Keratinocyte (primary cell): ENCODE results near the gene PKN2. TPM values are rescaled to one million over a fixed set of nuclear protein-coding genes. Genes with fewer than 3 reads are reported as not detected.

Experiments used
- DNase-seq: peaks from one replicate; pipeline ENCODE4 v3.0.0-alpha.2; 2011; ENCODE audit warnings: low read depth, missing footprints, low spot score
- FAIRE-seq: peaks from 2 replicates; lab custom pipeline; 2011; peaks lifted over from hg19 to GRCh38; lab: Jason Lieb, UNC
- H2AFZ ChIP-seq: 2 replicates; pipeline ENCODE4 v1.6.0; 2012; ENCODE audit warnings: low read length, control low read depth, inconsistent platforms; ENCODE audit not compliant: control insufficient read depth
- H3K27ac ChIP-seq: 2 replicates; pipeline ENCODE4 v1.5.1; 2011; ENCODE audit warnings: low read length; ENCODE audit not compliant: control insufficient read depth, insufficient read depth
- H3K27me3 ChIP-seq: 3 replicates; pipeline ENCODE4 v1.6.0; 2011; ENCODE audit warnings: low read length; ENCODE audit not compliant: control insufficient read depth, insufficient read depth; ENCODE audit errors: extremely low read depth
- H3K36me3 ChIP-seq, 2 experiments: 2 replicates in 1 of 2; 3 replicates in 1 of 2; pipeline ENCODE4 v1.5.1; 2011; ENCODE audit warnings: low read length in 2 of 2, mild to moderate bottlenecking in 1 of 2; ENCODE audit not compliant: control insufficient read depth in 2 of 2, insufficient read depth in 2 of 2; ENCODE audit errors: extremely low read depth in 1 of 2
- H3K4me1 ChIP-seq: 3 replicates; pipeline ENCODE4 v1.5.1; 2011; ENCODE audit warnings: low read length; ENCODE audit not compliant: control insufficient read depth, insufficient read depth; ENCODE audit errors: extremely low read depth
- H3K4me2 ChIP-seq: 3 replicates; pipeline ENCODE4 v1.6.0; 2011; ENCODE audit warnings: low read depth, low read length; ENCODE audit not compliant: control insufficient read depth, insufficient read depth; ENCODE audit errors: extremely low read depth
- H3K4me3 ChIP-seq, 3 experiments: fragments of 200-600 bp in 1 of 3; sonication (generic) in 1 of 3; 2 replicates in 2 of 3; 3 replicates in 1 of 3; pipeline ENCODE4 v1.5.1; 2011 to 2016; ENCODE audit warnings: low read length in 3 of 3, mild to moderate bottlenecking in 3 of 3, control low read depth in 2 of 3, inconsistent platforms in 1 of 3, low read depth in 1 of 3, mixed read lengths in 1 of 3, mixed run types in 1 of 3, moderate library complexity in 1 of 3; ENCODE audit not compliant: control insufficient read depth in 2 of 3, insufficient read depth in 2 of 3; ENCODE audit errors: extremely low read depth in 1 of 3
- H3K79me2 ChIP-seq: 2 replicates; pipeline ENCODE4 v1.6.0; 2012; ENCODE audit warnings: low read length; ENCODE audit not compliant: control insufficient read depth, insufficient read depth
- H3K9ac ChIP-seq: 3 replicates; pipeline ENCODE4 v1.6.0; 2011; ENCODE audit warnings: low read length; ENCODE audit not compliant: control insufficient read depth, insufficient read depth; ENCODE audit errors: extremely low read depth
- H3K9me1 ChIP-seq: 3 replicates; pipeline ENCODE4 v1.6.0; 2011; ENCODE audit warnings: low read length; ENCODE audit not compliant: control insufficient read depth, insufficient read depth; ENCODE audit errors: extremely low read depth
- H3K9me3 ChIP-seq: 2 replicates; pipeline ENCODE4 v1.5.1; 2012; ENCODE audit warnings: low read depth, low read length; ENCODE audit not compliant: control insufficient read depth
- H4K20me1 ChIP-seq: 3 replicates; pipeline ENCODE4 v1.6.0; 2011; ENCODE audit warnings: low read length; ENCODE audit not compliant: control insufficient read depth, insufficient read depth; ENCODE audit errors: extremely low read depth
- CTCF ChIP-seq, 3 experiments: IDR thresholded peaks in 1 of 3; conservative IDR thresholded peaks in 1 of 3; optimal IDR thresholded peaks in 1 of 3; 2 replicates in 2 of 3; 3 replicates in 1 of 3; pipeline versions ENCODE3 to v1.5.1; 2011; ENCODE audit warnings: low read length in 3 of 3, mild to moderate bottlenecking in 3 of 3, moderate library complexity in 2 of 3, control low read depth in 1 of 3, inconsistent platforms in 1 of 3; ENCODE audit not compliant: insufficient read depth in 2 of 3; ENCODE audit errors: extremely low read depth in 1 of 3
- EZH2 ChIP-seq: IDR thresholded peaks from one replicate; pipeline ENCODE4 v1.6.1; 2012; ENCODE audit warnings: inconsistent platforms, mild to moderate bottlenecking, low read length, moderate library complexity
- dilution Hi-C: fragments of 300-500 bp; cut with MboI; formaldehyde crosslinking; loops from one replicate; pipeline ENCODE4 v1.7.0; 2020; ENCODE audit warnings: low sequenced_read_pairs; ENCODE audit not compliant: extremely low pct_ligation_motif_present
- polyA plus RNA-seq, 5 experiments: library from polyadenylated mRNA; depleted of rRNA in 3 of 5; stranded (reverse) in 3 of 5; stranded (forward) in 1 of 5; unstranded in 1 of 5; fragments of >200 nt; gene quantifications; 1 replicate in 1 of 5; 2 replicates in 3 of 5; 3 replicates in 1 of 5; pipeline versions ENCODE4 v1.2.1 to v1.2.3, GENCODE V29; 2011 to 2012; ENCODE audit warnings: missing spikeins in 2 of 5, low read depth in 1 of 5, low replicate concordance in 1 of 5

The PKN2 gene
- polyA plus RNA-seq, 1 donor (not counting 4 experiments of a cell fraction or from before 2014, with no cell fraction given), result 30.8 TPM

GRCh38 chr1:88685259-88685620 lies 1.2 kb downstream of the PKN2 start:
- FAIRE-seq (no peak), DNase-seq (no peak)
- no peaks in the 10 kb centered on the region for H3K9me3 ChIP-seq
- H3K4me3 ChIP-seq, result peak overlapping the region; percentile 75 to 99 (median 91)
- H4K20me1 ChIP-seq, result no peaks in the 10 kb centered on the region
- H3K9me1 ChIP-seq, result no peaks in the 10 kb centered on the region
- peaks cover 21% of the 10 kb centered on the region for H3K4me1 ChIP-seq
- H3K36me3 ChIP-seq, result no peaks in the 10 kb centered on the region
- peak overlapping the region; percentile 78 for H3K27ac ChIP-seq
- peak overlapping the region; percentile 86 for H3K9ac ChIP-seq
- H3K27me3 ChIP-seq, result no peaks in the 10 kb centered on the region
- dilution Hi-C loops, result no loop called here
- H2AFZ ChIP-seq, result peak overlapping the region; percentile 78
- TF ChIP-seq EZH2, result no peak
- no peak for TF ChIP-seq CTCF (optimal IDR thresholded peaks at IDR 0.05 in 1 of 3, IDR thresholded peaks at IDR 0.05 in 1 of 3, conservative IDR thresholded peaks at IDR 0.05 in 1 of 3; ENCODE audit: extremely low read depth in 1 of 3, insufficient read depth in 2 of 3, low read length in 3 of 3)
- peaks cover 52% of the 10 kb centered on the region for H3K79me2 ChIP-seq
- peak overlapping the region; percentile 92 for H3K4me2 ChIP-seq

- no peak for TF ChIP-seq EZH2
- no peak for TF ChIP-seq CTCF (optimal IDR thresholded peaks at IDR 0.05 in 1 of 3, IDR thresholded peaks at IDR 0.05 in 1 of 3, conservative IDR thresholded peaks at IDR 0.05 in 1 of 3; ENCODE audit: extremely low read depth in 1 of 3, insufficient read depth in 2 of 3, low read length in 3 of 3)
- no peak for FAIRE-seq
- Histone ChIP-seq H3K4me2 (no peak overlapping the region), H2AFZ (no peak overlapping the region), H3K36me3 (no peaks in the 10 kb centered on the region), H3K27ac (no peak overlapping the region), H3K79me2 (peaks cover 85% of the 10 kb centered on the region), H3K4me3 (no peak overlapping the region), H4K20me1 (no peaks in the 10 kb centered on the region), H3K27me3 (no peaks in the 10 kb centered on the region), H3K9me1 (no peaks in the 10 kb centered on the region), H3K9ac (no peak overlapping the region), H3K9me3 (no peaks in the 10 kb centered on the region), H3K4me1 (peaks cover 5% of the 10 kb centered on the region)
- no peak for DNase-seq
- dilution Hi-C loops, result no loop called here
Measured at GRCh38 chr1:88691540-88691939, 7.5 kb downstream of the PKN2 start.
